IMR-90 (cell line): ENCODE results near the gene COL8A1. TPM values are rescaled to one million over a fixed set of nuclear protein-coding genes. Genes with fewer than 3 reads are reported as not detected.
A peak's percentile ranks its signal among the peaks of the same experiment; 100 is the strongest.

Source experiments
- ATAC-seq: fragments of 200-7000 bp; cut with Tn5 transposase; 2 replicates; pipeline ENCODE4 v1.9.1; 2020; ENCODE audit warnings: low read depth, mild to moderate bottlenecking, moderate library complexity
- BruUV-seq: library from RNA; stranded (reverse); fragments of 400-500 nt; replicated peaks from 2 replicates; lab custom pipeline; 2021; lab: Mats Ljungman, UMichigan
- CTCF ChIA-PET: fragments of 300-600 bp; formaldehyde crosslinking; extraction: SDS; loops from one replicate; lab custom pipeline; 2021; ENCODE audit warnings: antibody characterized with exemption; lab: Yijun Ruan, JAX
- POLR2A ChIA-PET: fragments of 300-600 bp; sonication (Branson Sonifier 250); formaldehyde crosslinking; loops from one replicate; lab custom pipeline; 2022; ENCODE audit warnings: antibody characterized with exemption; ENCODE audit not compliant: unreplicated experiment; lab: Charles Lee
- DNase-seq: peaks from one replicate; pipeline ENCODE4 v3.0.0; 2013
- H2AFZ ChIP-seq: replicated peaks from 2 replicates; pipeline ENCODE3; 2013; ENCODE audit warnings: low read length, mild to moderate bottlenecking; ENCODE audit not compliant: poor library complexity
- H2AK5ac ChIP-seq: 2 replicates; pipeline ENCODE4 v1.6.1; 2013; ENCODE audit warnings: low read depth, low read length, inconsistent platforms
- H2AK9ac ChIP-seq: replicated peaks from 2 replicates; pipeline ENCODE3; 2013; ENCODE audit warnings: mild to moderate bottlenecking, low read depth, low read length, moderate library complexity; ENCODE audit not compliant: poor library complexity
- H2BK120ac ChIP-seq: 2 replicates; pipeline ENCODE4 v1.6.1; 2013; ENCODE audit warnings: low read depth, low read length, inconsistent platforms
- H2BK15ac ChIP-seq: 3 replicates; pipeline ENCODE4 v1.6.1; 2013; ENCODE audit warnings: low read depth, low read length, inconsistent platforms
- H2BK20ac ChIP-seq: 2 replicates; pipeline ENCODE4 v1.6.1; 2013; ENCODE audit warnings: low read depth, mild to moderate bottlenecking, inconsistent platforms, low read length, moderate library complexity
- H2BK5ac ChIP-seq: 2 replicates; pipeline ENCODE4 v1.6.1; 2013; ENCODE audit warnings: mild to moderate bottlenecking, low read depth, low read length, inconsistent platforms; ENCODE audit not compliant: poor library complexity, severe bottlenecking
- H3K14ac ChIP-seq: replicated peaks from 2 replicates; pipeline ENCODE4 v1.6.1; 2013; ENCODE audit warnings: low read depth, low read length, inconsistent platforms
- H3K18ac ChIP-seq: 2 replicates; pipeline ENCODE4 v1.6.1; 2013; ENCODE audit warnings: low read depth, low read length, control low read depth
- H3K23ac ChIP-seq: 2 replicates; pipeline ENCODE4 v1.6.1; 2013; ENCODE audit warnings: low read depth, low read length, inconsistent platforms
- H3K27ac ChIP-seq: 2 replicates; pipeline ENCODE4 v1.5.1; 2013; ENCODE audit warnings: mild to moderate bottlenecking, control low read depth, low read length; ENCODE audit not compliant: insufficient read depth
- H3K27me3 ChIP-seq: 2 replicates; pipeline ENCODE4 v1.6.1; 2013; ENCODE audit warnings: low read length; ENCODE audit not compliant: control insufficient read depth, insufficient read depth
- H3K36me3 ChIP-seq: 2 replicates; pipeline ENCODE4 v1.6.1; 2013; ENCODE audit warnings: low read length, mixed read lengths; ENCODE audit not compliant: control insufficient read depth, insufficient read depth
- H3K4ac ChIP-seq: 2 replicates; pipeline ENCODE4 v1.6.1; 2013; ENCODE audit warnings: low read depth, low read length, inconsistent platforms
- H3K4me1 ChIP-seq: 2 replicates; pipeline ENCODE4 v1.6.1; 2013; ENCODE audit warnings: low read length, mixed read lengths; ENCODE audit not compliant: control insufficient read depth, insufficient read depth
- H3K4me2 ChIP-seq: 2 replicates; pipeline ENCODE4 v1.6.1; 2013; ENCODE audit warnings: low read depth, mild to moderate bottlenecking, control low read depth, low read length, moderate library complexity
- H3K4me3 ChIP-seq: 2 replicates; pipeline ENCODE4 v1.5.1; 2013; ENCODE audit warnings: low read depth, mild to moderate bottlenecking, control low read depth, low read length, moderate library complexity; ENCODE audit not compliant: insufficient read depth
- H3K56ac ChIP-seq: 2 replicates; pipeline ENCODE4 v1.6.1; 2013; ENCODE audit warnings: low read length, inconsistent platforms; ENCODE audit not compliant: insufficient read depth; ENCODE audit errors: extremely low read depth
- H3K79me1 ChIP-seq, 2 experiments: 2 replicates each; pipeline ENCODE4 v1.6.1; 2013; ENCODE audit warnings: low read length in 2 of 2, inconsistent platforms in 1 of 2, low read depth in 1 of 2
- H3K9ac ChIP-seq: 2 replicates; pipeline ENCODE4 v1.6.1; 2013; ENCODE audit warnings: low read depth, low read length, control low read depth
- H3K9me1 ChIP-seq: 2 replicates; pipeline ENCODE4 v1.6.1; 2013; ENCODE audit warnings: low read length, inconsistent platforms; ENCODE audit not compliant: insufficient read depth
- H3K9me3 ChIP-seq: 2 replicates; pipeline ENCODE4 v1.6.1; 2013; ENCODE audit warnings: low read length; ENCODE audit not compliant: control insufficient read depth, insufficient read depth
- H4K20me1 ChIP-seq: 2 replicates; pipeline ENCODE4 v1.6.1; 2013; ENCODE audit warnings: low read length, inconsistent platforms; ENCODE audit not compliant: insufficient read depth
- H4K5ac ChIP-seq: 2 replicates; pipeline ENCODE4 v1.6.1; 2013; ENCODE audit warnings: mild to moderate bottlenecking, low read depth, low read length, control low read depth
- H4K8ac ChIP-seq, 2 experiments: 2 replicates each; pipeline ENCODE4 v1.6.1; 2013; ENCODE audit warnings: low read depth in 2 of 2, low read length in 2 of 2, control low read depth in 1 of 2, inconsistent platforms in 1 of 2
- H4K91ac ChIP-seq: 2 replicates; pipeline ENCODE4 v1.6.1; 2013; ENCODE audit warnings: low read depth, low read length, inconsistent platforms; ENCODE audit not compliant: insufficient read depth
- POLR2A ChIP-seq: IDR thresholded peaks from 2 replicates; pipeline ENCODE4 v1.6.1; 2012; ENCODE audit warnings: mild to moderate bottlenecking, low read depth, low read length
- dilution Hi-C: fragments of 300-500 bp; cut with HindIII; formaldehyde crosslinking; loops from one replicate; pipeline ENCODE4 v1.14.3; 2018; ENCODE audit warnings: low sequenced_read_pairs; ENCODE audit not compliant: unreplicated experiment
- in situ Hi-C: fragments of 300-500 bp; cut with MboI; formaldehyde crosslinking; loops from 3 replicates; pipeline ENCODE4 v1.14.3; 2019; ENCODE audit warnings: low sequenced_read_pairs, inconsistent platforms, mixed read lengths
- intact Hi-C: fragments of 100-400 bp; cut with micrococcal nuclease; formaldehyde crosslinking; loops from 2 replicates; pipeline ENCODE4 v1.10.0; 2022
- polyA plus RNA-seq, 3 experiments: library from polyadenylated mRNA; depleted of rRNA; stranded (reverse); fragments of >200 nt; gene quantifications; 2 replicates each; pipeline ENCODE4 v1.2.3, GENCODE V29; 2012; ENCODE audit warnings: low replicate concordance in 1 of 3
- total RNA-seq: library from RNA; depleted of rRNA; stranded (reverse); fragments of >200 nt; gene quantifications from 2 replicates; pipeline ENCODE4 v1.2.3, GENCODE V29; 2012

Gene COL8A1
- total and polyA plus RNA-seq, 2 of the 4 experiments (the other 2 are of a cell fraction): 119 to 151 TPM

- Histone ChIP-seq H3K79me1 (peaks cover 40 to 67% of the 10 kb centered on the region in 2 experiments), H3K56ac (no peak overlapping the region), H3K23ac (no peak overlapping the region), H4K5ac (no peak overlapping the region), H2AK9ac (no peak overlapping the region), H4K20me1 (peaks cover 4% of the 10 kb centered on the region; the same call in 1 of the 2 replicates), H3K4me2 (no peak overlapping the region), H3K9ac (no peak overlapping the region), H2BK5ac (peak overlapping the region; percentile 27), H3K14ac (no peak overlapping the region; the same call in 1 of the 2 replicates), H3K9me3 (no peaks in the 10 kb centered on the region), H2BK15ac (0 out of 3 replicates have a peak overlapping the region, but pooled peaks have one; percentile 7), H2AK5ac (no peak overlapping the region), H4K91ac (no peak overlapping the region), H2BK20ac (no peak overlapping the region), H3K9me1 (no peaks in the 10 kb centered on the region), H3K4me1 (peaks cover 19% of the 10 kb centered on the region), H3K27me3 (no peaks in the 10 kb centered on the region), H3K4ac (no peak overlapping the region), H3K18ac (peak overlapping the region; percentile 36; the same call in 1 of the 2 replicates), H3K36me3 (no peaks in the 10 kb centered on the region), H2AFZ (no peak overlapping the region), H3K4me3 (no peak overlapping the region), H4K8ac (no peak overlapping the region), H3K27ac (no peak overlapping the region), H2BK120ac (no peak overlapping the region)
- in situ Hi-C loops (loop anchor here (5.0 kb wide), 1 partner anchor 147 kb away; no protein-coding TSS in a partner anchor), intact Hi-C loops (loop anchor here (2.0 to 10.0 kb wide), 2 partner anchors 249 to 621 kb away; no protein-coding TSS in a partner anchor), dilution Hi-C loops (no loop called here)
- DNase-seq: no peak
- BruUV-seq: no TSS peak
- CTCF ChIA-PET: interaction anchor here (1.1 to 2.9 kb wide), 5 partner anchors 12 to 122 kb away, joined by 3 to 12 read pairs (median 5); no protein-coding TSS in a partner anchor
- POLR2A ChIA-PET: no interaction called here
- TF ChIP-seq POLR2A: no peak
- no peak for ATAC-seq
Measured at GRCh38 chr3:99644017-99644416, 5.6 kb downstream of the COL8A1 start.
